ENCODE results near the gene NXT1. TPM values are rescaled to one million over a fixed set of nuclear protein-coding genes. Genes with fewer than 3 reads are reported as not detected.

Gene NXT1
- total RNA-seq, 2 experiments from 2014 or later, result 35.8 to 37.8 TPM

DNA sequence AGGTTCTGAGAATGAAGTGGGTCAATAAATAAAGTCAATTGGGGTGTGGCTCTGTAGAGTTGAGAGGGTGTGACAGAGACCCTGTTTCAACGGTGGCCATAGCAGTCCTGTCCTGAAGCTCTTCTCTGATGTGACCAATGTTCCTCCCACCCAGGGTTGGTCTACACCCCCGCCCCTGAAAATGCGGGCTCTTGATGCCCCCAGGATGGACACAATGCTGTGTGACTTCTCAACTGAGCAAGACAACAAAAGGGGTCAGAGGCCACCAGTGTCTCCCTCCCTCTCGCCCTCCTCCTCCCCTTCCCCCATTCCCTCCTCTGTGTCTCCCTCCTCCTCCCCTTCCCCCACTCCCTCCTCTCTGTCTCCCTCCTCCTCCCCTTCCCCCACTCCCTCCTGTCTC is 41.7 kb upstream of the NXT1 start:
- peaks cover 3% of the 10 kb centered on the region for H3K27me3 Mint-ChIP-seq
- H3K9me3 Mint-ChIP-seq, result no peaks in the 10 kb centered on the region
- no peak overlapping the region for H3K4me3 Mint-ChIP-seq
- ATAC-seq, result no peak
- intact Hi-C loops (cut with micrococcal nuclease), result no loop called here
- ChIA-PET POLR2A (no interaction called here), CTCF (no interaction called here)
- no peaks in the 10 kb centered on the region for H3K4me1 Mint-ChIP-seq (ENCODE audit: low read depth)
- TF ChIP-seq CTCF (IDR thresholded peaks at IDR 0.05), result no peak
- no peak for DNase-seq
- H3K27ac Mint-ChIP-seq, result no peak overlapping the region
- H3K36me3 Mint-ChIP-seq (ENCODE audit: low read depth), result no peaks in the 10 kb centered on the region

- ChIA-PET CTCF (no interaction called here), POLR2A (no interaction called here)
- TF ChIP-seq CTCF (IDR thresholded peaks at IDR 0.05), result no peak
- H3K4me3 Mint-ChIP-seq, result no peak overlapping the region
- no peak for DNase-seq
- H3K36me3 Mint-ChIP-seq (ENCODE audit: low read depth), result no peaks in the 10 kb centered on the region
- intact Hi-C loops (cut with micrococcal nuclease), result no loop called here
- H3K4me1 Mint-ChIP-seq (ENCODE audit: low read depth), result no peaks in the 10 kb centered on the region
- no peaks in the 10 kb centered on the region for H3K9me3 Mint-ChIP-seq
- H3K27me3 Mint-ChIP-seq, result peaks cover 3% of the 10 kb centered on the region
- ATAC-seq, result no peak
- H3K27ac Mint-ChIP-seq, result no peak overlapping the region
Measured at GRCh38 chr20:23309781-23310180, 40.8 kb upstream of the NXT1 start.

GRCh38 chr20:23311947-23312506 is 38.6 kb upstream of the NXT1 start:
- TF ChIP-seq CTCF (IDR thresholded peaks at IDR 0.05), result no peak
- ATAC-seq (no peak), DNase-seq (no peak)
- Mint-ChIP-seq H3K27me3 (peaks cover 3% of the 10 kb centered on the region), H3K4me1 (ENCODE audit: low read depth) (no peaks in the 10 kb centered on the region), H3K36me3 (ENCODE audit: low read depth) (no peaks in the 10 kb centered on the region), H3K27ac (no peak overlapping the region), H3K4me3 (no peak overlapping the region), H3K9me3 (no peaks in the 10 kb centered on the region)
- CTCF ChIA-PET, result no interaction called here
- POLR2A ChIA-PET, result no interaction called here
- intact Hi-C loops (cut with micrococcal nuclease), result no loop called here

GRCh38 chr20:23313271-23313670 is 37.3 kb upstream of the NXT1 start:
- TF ChIP-seq CTCF (IDR thresholded peaks at IDR 0.05), result no peak

DNA sequence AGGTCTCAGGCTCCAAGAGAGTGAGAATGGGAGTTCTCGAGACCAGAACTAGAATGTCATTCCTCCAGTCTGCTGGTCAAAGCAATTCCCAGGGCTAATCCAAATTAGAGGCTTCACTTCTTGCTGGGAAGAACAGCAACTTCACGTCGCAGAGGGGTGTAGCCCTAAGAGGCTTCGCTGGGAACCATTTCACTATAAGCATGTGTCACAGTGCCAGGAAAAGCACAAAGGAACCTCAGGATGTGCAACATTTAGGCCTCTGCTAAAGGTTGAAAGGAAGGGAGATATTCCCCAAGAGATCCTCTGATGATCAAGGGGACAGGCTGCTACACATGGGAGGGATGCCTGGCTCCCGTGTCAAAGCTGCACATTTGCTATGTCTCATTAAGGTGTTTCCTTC is 35.9 kb upstream of the NXT1 start:
- peaks cover 3% of the 10 kb centered on the region for H3K27me3 Mint-ChIP-seq
- no peak for TF ChIP-seq CTCF (IDR thresholded peaks at IDR 0.05)
- no peaks in the 10 kb centered on the region for H3K9me3 Mint-ChIP-seq
- intact Hi-C loops (cut with micrococcal nuclease), result no loop called here
- ChIA-PET CTCF (no interaction called here), POLR2A (no interaction called here)
- H3K4me1 Mint-ChIP-seq (ENCODE audit: low read depth), result no peaks in the 10 kb centered on the region
- no peak overlapping the region for H3K4me3 Mint-ChIP-seq
- ATAC-seq (no peak), DNase-seq (no peak)
- H3K36me3 Mint-ChIP-seq (ENCODE audit: low read depth), result no peaks in the 10 kb centered on the region
- no peak overlapping the region for H3K27ac Mint-ChIP-seq

More at GRCh38 chr20:23313271-23313670, 37.3 kb upstream of the NXT1 start:
- Mint-ChIP-seq H3K9me3 (no peaks in the 10 kb centered on the region), H3K36me3 (ENCODE audit: low read depth) (no peaks in the 10 kb centered on the region), H3K27me3 (peaks cover 3% of the 10 kb centered on the region), H3K4me3 (no peak overlapping the region), H3K27ac (no peak overlapping the region), H3K4me1 (ENCODE audit: low read depth) (no peaks in the 10 kb centered on the region)
- ATAC-seq (no peak), DNase-seq (no peak)
- intact Hi-C loops (cut with micrococcal nuclease), result no loop called here
- CTCF ChIA-PET, result no interaction called here
- POLR2A ChIA-PET, result no interaction called here

All from activated CD8-positive, alpha-beta T cell treated with anti-CD3 and anti-CD28 coated beads for 36 hours (primary cell).